ENCODE measurements around the gene AGMO.

DNA sequence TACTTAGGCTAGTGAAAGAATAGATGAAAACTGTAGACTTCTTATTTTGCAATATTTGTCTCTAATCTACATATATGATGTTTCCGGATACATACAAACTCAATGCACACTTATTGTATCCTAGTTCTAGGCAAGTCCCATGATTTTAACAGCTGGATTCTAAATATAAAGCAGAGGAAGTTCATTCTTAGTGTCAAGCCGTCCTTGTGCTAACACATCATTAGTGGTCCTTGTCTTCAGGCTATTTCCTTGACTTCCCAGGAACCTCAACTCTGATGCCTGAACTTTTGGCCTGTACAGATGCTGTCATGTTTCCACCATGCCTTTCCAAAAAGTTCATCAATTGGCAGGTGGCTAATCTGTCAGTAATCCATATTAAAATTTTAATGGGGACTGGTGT, 357.4 kb downstream of the AGMO start:
- TF ChIP-seq, protein P1, sequence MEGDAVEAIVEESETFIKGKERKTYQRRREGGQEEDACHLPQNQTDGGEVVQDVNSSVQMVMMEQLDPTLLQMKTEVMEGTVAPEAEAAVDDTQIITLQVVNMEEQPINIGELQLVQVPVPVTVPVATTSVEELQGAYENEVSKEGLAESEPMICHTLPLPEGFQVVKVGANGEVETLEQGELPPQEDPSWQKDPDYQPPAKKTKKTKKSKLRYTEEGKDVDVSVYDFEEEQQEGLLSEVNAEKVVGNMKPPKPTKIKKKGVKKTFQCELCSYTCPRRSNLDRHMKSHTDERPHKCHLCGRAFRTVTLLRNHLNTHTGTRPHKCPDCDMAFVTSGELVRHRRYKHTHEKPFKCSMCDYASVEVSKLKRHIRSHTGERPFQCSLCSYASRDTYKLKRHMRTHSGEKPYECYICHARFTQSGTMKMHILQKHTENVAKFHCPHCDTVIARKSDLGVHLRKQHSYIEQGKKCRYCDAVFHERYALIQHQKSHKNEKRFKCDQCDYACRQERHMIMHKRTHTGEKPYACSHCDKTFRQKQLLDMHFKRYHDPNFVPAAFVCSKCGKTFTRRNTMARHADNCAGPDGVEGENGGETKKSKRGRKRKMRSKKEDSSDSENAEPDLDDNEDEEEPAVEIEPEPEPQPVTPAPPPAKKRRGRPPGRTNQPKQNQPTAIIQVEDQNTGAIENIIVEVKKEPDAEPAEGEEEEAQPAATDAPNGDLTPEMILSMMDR (conservative IDR thresholded peaks at IDR 0.05; ENCODE audit: low read depth in 2 of 2) = no peak
- TF ChIP-seq EZH2 (IDR thresholded peaks at IDR 0.05; ENCODE audit: low read depth, unreplicated experiment) (no peak), ZNF331 (CRISPR knock-in tag; IDR thresholded peaks at IDR 0.05; ENCODE audit: low read depth) (no peak), POLR2AphosphoS5 (IDR thresholded peaks at IDR 0.05; ENCODE audit: low read depth) (no peak)
